B cell (primary cell): ENCODE results near the gene SLC39A3. TPM values are rescaled to one million over a fixed set of nuclear protein-coding genes. Genes with fewer than 3 reads are reported as not detected.

ENCODE experiments used
- ATAC-seq: fragments of 200-7000 bp; cut with Tn5 transposase; one replicate; pipeline ENCODE4 v1.10.0; 2021; ENCODE audit warnings: low read depth, mild to moderate bottlenecking, moderate number of reproducible peaks, moderate library complexity
- CTCF ChIA-PET: fragments of 350-600 bp; sonication (Branson Sonifier 250); formaldehyde crosslinking; loops from one replicate; lab custom pipeline; 2021; ENCODE audit warnings: antibody characterized with exemption, inconsistent platforms; lab: Charles Lee
- POLR2A ChIA-PET: fragments of 350-600 bp; sonication (Branson Sonifier 250); formaldehyde crosslinking; loops from one replicate; lab custom pipeline; 2021; ENCODE audit warnings: antibody characterized with exemption; lab: Charles Lee
- DNase-seq: peaks from one replicate; pipeline ENCODE4 v3.0.0; 2013
- H2AFZ ChIP-seq: 2 replicates; pipeline ENCODE4 v1.6.1; 2012; ENCODE audit warnings: mild to moderate bottlenecking, low read depth, low read length; ENCODE audit not compliant: insufficient read depth, poor library complexity, severe bottlenecking
- H3K27ac ChIP-seq, 2 donors: 1 replicate in 1 of 2; 2 replicates in 1 of 2; pipeline ENCODE4 v1.5.1; 2012 to 2013; ENCODE audit warnings: low read length in 2 of 2, mild to moderate bottlenecking in 2 of 2, moderate library complexity in 1 of 2
- H3K27me3 ChIP-seq, 4 experiments: fragments of 200-600 bp in 1 of 4; sonication (generic) in 1 of 4; replicated peaks in 1 of 4; 1 replicate in 2 of 4; 2 replicates in 2 of 4; pipeline versions ENCODE4 v1.6.1 to v1.7.0; 2013 to 2016; ENCODE audit warnings: low read length in 3 of 4, mild to moderate bottlenecking in 2 of 4, mixed read lengths in 1 of 4, moderate library complexity in 1 of 4; ENCODE audit not compliant: insufficient read depth in 4 of 4, control insufficient read depth in 3 of 4; ENCODE audit errors: control extremely low read depth in 1 of 4
- H3K36me3 ChIP-seq, 2 experiments: replicated peaks in 1 of 2; 1 replicate in 1 of 2; 2 replicates in 1 of 2; pipeline versions ENCODE4 v1.6.1 to v1.7.1; 2013; ENCODE audit warnings: low read length in 1 of 2; ENCODE audit not compliant: insufficient read depth in 2 of 2, control insufficient read depth in 1 of 2; ENCODE audit errors: control extremely low read depth in 1 of 2, extremely low read depth in 1 of 2
- H3K4me1 ChIP-seq, 2 donors: fragments of 200-600 bp in 1 of 2; sonication (generic) in 1 of 2; 1 replicate in 1 of 2; 2 replicates in 1 of 2; pipeline versions ENCODE4 v1.5.1 to v1.6.1; 2013 to 2017; ENCODE audit warnings: low read length in 2 of 2; ENCODE audit not compliant: control insufficient read depth in 2 of 2, insufficient read depth in 2 of 2
- H3K4me2 ChIP-seq: replicated peaks from 2 replicates; pipeline ENCODE3; 2012; ENCODE audit warnings: mild to moderate bottlenecking, low read depth, low read length; ENCODE audit not compliant: poor library complexity, severe bottlenecking
- H3K4me3 ChIP-seq, 5 experiments: fragments of 200-600 bp in 1 of 5; sonication (generic) in 1 of 5; 1 replicate in 3 of 5; 2 replicates in 2 of 5; pipeline versions ENCODE4 v1.5.1 to v1.7.0; 2011 to 2016; ENCODE audit warnings: low read length in 4 of 5, mild to moderate bottlenecking in 4 of 5, low read depth in 2 of 5, control low read depth in 1 of 5, moderate library complexity in 1 of 5; ENCODE audit not compliant: insufficient read depth in 1 of 5; ENCODE audit errors: control extremely low read depth in 1 of 5, extremely low read depth in 1 of 5
- H3K79me2 ChIP-seq: fragments of 200-600 bp; sonication (generic); one replicate; pipeline ENCODE4 v1.6.0; 2016; ENCODE audit warnings: low read length; ENCODE audit not compliant: control insufficient read depth, insufficient read depth
- H3K9ac ChIP-seq: fragments of 200-600 bp; sonication (generic); 2 replicates; pipeline ENCODE4 v1.6.1; 2017; ENCODE audit warnings: mild to moderate bottlenecking, low read length, moderate library complexity
- H3K9me3 ChIP-seq, 3 donors: one replicate each; pipeline versions ENCODE4 v1.6.1 to v1.7.1; 2013; ENCODE audit warnings: low read length in 2 of 3; ENCODE audit not compliant: control insufficient read depth in 2 of 3, insufficient read depth in 1 of 3; ENCODE audit errors: control extremely low read depth in 1 of 3
- H4K20me1 ChIP-seq: 2 replicates; pipeline ENCODE4 v1.6.0; 2012; ENCODE audit warnings: mild to moderate bottlenecking, low read length; ENCODE audit not compliant: insufficient read depth, control insufficient read depth, poor library complexity, severe bottlenecking
- H3K27ac Mint-ChIP-seq: one replicate; pipeline ENCODE4 v1.8.0; 2021; ENCODE audit warnings: mixed read lengths
- H3K27me3 Mint-ChIP-seq: one replicate; pipeline ENCODE4 v1.8.0; 2021; ENCODE audit warnings: mixed read lengths
- H3K4me1 Mint-ChIP-seq: one replicate; pipeline ENCODE4 v1.8.0; 2021; ENCODE audit warnings: mixed read lengths
- H3K4me3 Mint-ChIP-seq: one replicate; pipeline ENCODE4 v1.8.0; 2021; ENCODE audit warnings: mixed read lengths
- H3K9me3 Mint-ChIP-seq: one replicate; pipeline ENCODE4 v1.8.0; 2022; ENCODE audit warnings: mixed read lengths; ENCODE audit not compliant: insufficient read depth
- CTCF ChIP-seq: fragments of 200-600 bp; IDR thresholded peaks from one replicate; pipeline ENCODE4 v1.8.0; 2022; ENCODE audit warnings: antibody characterized with exemption, mild to moderate bottlenecking
- EZH2 ChIP-seq: IDR thresholded peaks from 2 replicates; pipeline ENCODE4 v1.6.1; 2012; ENCODE audit warnings: borderline replicate concordance, low read depth, mild to moderate bottlenecking, moderate library complexity, low read length; ENCODE audit not compliant: insufficient read depth, poor library complexity, severe bottlenecking
- WGBS: methylation state at CpG from one replicate; pipeline ENCODE4 v1.1.5; 2013; ENCODE audit warnings: missing lambda C conversion rate; ENCODE audit not compliant: insufficient coverage; 5-methylcytosine and 5-hydroxymethylcytosine counted together
- intact Hi-C: fragments of 100-400 bp; cut with micrococcal nuclease; formaldehyde crosslinking; loops from one replicate; pipeline ENCODE4 v1.10.0; 2022
- polyA plus RNA-seq: library from polyadenylated mRNA; depleted of rRNA; stranded (reverse); fragments of >200 nt; gene quantifications from 2 replicates; pipeline ENCODE4 v1.2.3, GENCODE V29; 2012
- total RNA-seq, 2 donors: library from RNA; stranded (reverse); fragments of 120-200 nt in 1 of 2; gene quantifications; 1 replicate in 1 of 2; 2 replicates in 1 of 2; pipeline versions ENCODE4 v1.2.3 to v1.2.4, GENCODE V29; 2013 to 2022

Gene SLC39A3
- total and polyA plus RNA-seq, 2 donors (not counting 1 experiment from before 2014, with no cell fraction given), result 36.4 to 37.6 TPM

DNA sequence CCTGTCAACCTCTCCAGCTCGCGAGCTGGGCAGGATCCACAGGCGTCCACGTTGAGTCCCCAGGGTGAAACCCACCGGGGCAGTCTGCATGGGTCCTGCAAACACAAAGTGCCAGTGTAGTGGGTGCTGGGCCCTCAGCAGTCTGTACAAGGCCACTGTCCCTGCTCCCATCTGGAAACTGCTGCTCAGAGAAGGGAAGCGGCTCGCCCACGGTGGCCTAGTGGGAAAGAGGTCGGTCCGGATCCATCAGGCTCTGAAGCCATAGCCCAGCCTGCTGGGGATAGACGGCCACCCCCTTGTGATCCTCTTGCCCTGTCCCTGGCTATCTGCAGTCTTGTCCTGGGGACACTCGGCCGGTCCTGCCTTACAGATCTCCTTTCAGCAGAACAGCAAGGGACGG is 16.1 kb downstream of the SLC39A3 start:
- H3K27ac Mint-ChIP-seq, result no peak overlapping the region
- no peak overlapping the region for H3K4me3 Mint-ChIP-seq
- Histone ChIP-seq H4K20me1 (peaks cover 8% of the 10 kb centered on the region), H3K79me2 (peaks cover 6% of the 10 kb centered on the region), H3K4me1 (peaks cover 44 to 54% of the 10 kb centered on the region in 2 donors), H3K9me3 (peaks cover 0 to 5% (median 0%) of the 10 kb centered on the region in 3 donors), H3K9ac (no peak overlapping the region), H3K36me3 (no peaks in the 10 kb centered on the region), H2AFZ (no peak overlapping the region), H3K4me2 (no peak overlapping the region), H3K27ac (no peak overlapping the region), H3K4me3 (no peak overlapping the region), H3K27me3 (peaks cover 0 to 17% (median 8%) of the 10 kb centered on the region in 4 experiments)
- 93% methylated on average over 14 of the region's 14 CpGs for WGBS
- H3K27me3 Mint-ChIP-seq, result peaks cover 4% of the 10 kb centered on the region
- peaks cover 34% of the 10 kb centered on the region for H3K4me1 Mint-ChIP-seq
- ATAC-seq (no peak), DNase-seq (peak; percentile 7)
- POLR2A ChIA-PET, result no interaction called here
- intact Hi-C loops, result no loop called here
- CTCF ChIA-PET, result interaction anchor here (1.1 to 3.8 kb wide), 2 partner anchors 25 to 75 kb away, joined by 3 to 14 read pairs; no protein-coding TSS in a partner anchor
- H3K9me3 Mint-ChIP-seq, result no peaks in the 10 kb centered on the region
- TF ChIP-seq CTCF (no peak), EZH2 (no peak)

DNA sequence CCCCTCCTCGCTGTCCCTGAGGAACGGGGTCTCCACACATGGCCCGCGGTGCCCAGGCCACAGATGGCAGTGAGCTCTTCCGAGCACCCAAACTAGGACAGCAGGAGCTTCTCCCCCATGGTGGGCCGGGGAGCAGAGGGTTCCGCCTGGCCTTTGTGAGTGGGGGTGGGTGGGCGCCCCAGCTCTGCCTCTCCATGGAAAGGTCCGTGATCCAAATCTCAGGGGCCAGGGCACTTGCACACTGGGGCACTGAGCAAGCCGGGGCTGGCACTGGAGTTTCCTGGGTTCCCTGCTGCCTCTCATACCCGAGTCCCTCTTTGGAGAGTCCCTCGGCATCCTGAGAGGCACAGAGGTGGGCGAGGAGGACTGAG is 16.5 kb downstream of the SLC39A3 start:
- TF ChIP-seq EZH2 (no peak), CTCF (no peak)
- Histone ChIP-seq H3K9me3 (peaks cover 0 to 5% (median 0%) of the 10 kb centered on the region in 3 donors), H4K20me1 (peaks cover 8% of the 10 kb centered on the region), H3K4me3 (no peak overlapping the region), H2AFZ (no peak overlapping the region), H3K27ac (no peak overlapping the region), H3K27me3 (peaks cover 0 to 17% (median 8%) of the 10 kb centered on the region in 4 experiments), H3K36me3 (no peaks in the 10 kb centered on the region), H3K9ac (no peak overlapping the region), H3K4me1 (peaks cover 44 to 56% of the 10 kb centered on the region in 2 donors), H3K79me2 (peaks cover 6% of the 10 kb centered on the region), H3K4me2 (peak overlapping the region; percentile 96)
- peaks cover 4% of the 10 kb centered on the region for H3K27me3 Mint-ChIP-seq
- no peak overlapping the region for H3K4me3 Mint-ChIP-seq
- peaks cover 32% of the 10 kb centered on the region for H3K4me1 Mint-ChIP-seq
- ChIA-PET CTCF (interaction anchor here (1.1 kb wide), 1 partner anchor 25 kb away, joined by 3 read pairs; no protein-coding TSS in a partner anchor), POLR2A (interaction anchor here (1.5 kb wide), 1 partner anchor 24 kb away, joined by 5 read pairs; no protein-coding TSS in a partner anchor)
- DNase-seq, result no peak
- H3K27ac Mint-ChIP-seq, result no peak overlapping the region
- intact Hi-C loops, result no loop called here
- 91% methylated on average over 12 of the region's 13 CpGs for WGBS
- H3K9me3 Mint-ChIP-seq, result no peaks in the 10 kb centered on the region
- no peak for ATAC-seq
